ENCODE data around the gene OR1F1. TPM values are rescaled to one million over a fixed set of nuclear protein-coding genes. Genes with fewer than 3 reads are reported as not detected.
A peak's percentile ranks its signal among the peaks of the same experiment; 100 is the strongest.

The OR1F1 gene
- total and polyA plus RNA-seq, 9 of the 15 experiments (the other 6 are each of a cell fraction or from before 2014, with no cell fraction given) = 0.15 to 0.61 (median 0.35) TPM; not detected in 3

- TF ChIP-seq MED1 (CRISPR knock-in tag; IDR thresholded peaks at IDR 0.05; ENCODE audit: borderline replicate concordance) (no peak), ZNF785 (CRISPR knock-in tag; IDR thresholded peaks at IDR 0.05) (no peak), MITF (IDR thresholded peaks at IDR 0.05) (no peak), PCBP1 (IDR thresholded peaks at IDR 0.05; ENCODE audit: low read depth, low read length, poor library complexity, severe bottlenecking) (no peak), PTBP1 (IDR thresholded peaks at IDR 0.05; ENCODE audit: low read depth, low read length) (no peak), OTX1 (CRISPR knock-in tag; IDR thresholded peaks at IDR 0.05) (no peak), ZNF407 (IDR thresholded peaks at IDR 0.05; ENCODE audit: low read depth) (0 out of 2 replicates have a peak, but pooled peaks have one; percentile 9), CXXC5 (CRISPR knock-in tag; IDR thresholded peaks at IDR 0.05) (peak; percentile 54), ELK3 (CRISPR knock-in tag; IDR thresholded peaks at IDR 0.05) (no peak), GATA2 (CRISPR knock-in tag; IDR thresholded peaks at IDR 0.05) (no peak), ZHX1 (conservative IDR thresholded peaks at IDR 0.05; ENCODE audit: low read length) (no peak), ZC3H4 (CRISPR knock-in tag; IDR thresholded peaks at IDR 0.05; ENCODE audit: borderline replicate concordance) (no peak), ZNF408 (CRISPR knock-in tag; IDR thresholded peaks at IDR 0.05; ENCODE audit: low read depth) (no peak), RCOR1 (IDR thresholded peaks at IDR 0.05; ENCODE audit: borderline replicate concordance in 1 of 2, low read depth in 2 of 2, low read length in 2 of 2) (no peak)
Measured at GRCh38 chr16:3171855-3172593, 16.0 kb upstream of the OR1F1 start (continued).
